Activated naive CD8-positive, alpha-beta T cell treated with anti-CD3 and anti-CD28 coated beads for 36 hours (primary cell): Measurements from ENCODE around the gene FCRL5. TPM values are rescaled to one million over a fixed set of nuclear protein-coding genes. Genes with fewer than 3 reads are reported as not detected.

Experiments used
- DNase-seq: peaks from one replicate; pipeline ENCODE4 v3.0.0; 2021
- H3K27ac Mint-ChIP-seq: one replicate; pipeline ENCODE4 v1.8.0; 2022; ENCODE audit warnings: mild to moderate bottlenecking, moderate library complexity, mixed read lengths
- H3K27me3 Mint-ChIP-seq: one replicate; pipeline ENCODE4 v1.8.0; 2022; ENCODE audit warnings: mild to moderate bottlenecking, mixed read lengths
- H3K36me3 Mint-ChIP-seq: one replicate; pipeline ENCODE4 v1.8.0; 2021; ENCODE audit warnings: mild to moderate bottlenecking, mixed read lengths
- H3K4me1 Mint-ChIP-seq: one replicate; pipeline ENCODE4 v1.8.0; 2021; ENCODE audit warnings: mixed read lengths
- H3K4me3 Mint-ChIP-seq: one replicate; pipeline ENCODE4 v1.8.0; 2022; ENCODE audit warnings: mild to moderate bottlenecking, moderate library complexity, mixed read lengths
- H3K9me3 Mint-ChIP-seq: one replicate; pipeline ENCODE4 v1.8.0; 2022; ENCODE audit warnings: mixed read lengths
- total RNA-seq, 2 experiments: library from RNA; stranded (reverse); gene quantifications; one replicate each; pipeline ENCODE4 v1.2.3, GENCODE V29; 2021

FCRL5 gene
- under 1 TPM; 0.31 to 0.32 TPM for total RNA-seq

DNA sequence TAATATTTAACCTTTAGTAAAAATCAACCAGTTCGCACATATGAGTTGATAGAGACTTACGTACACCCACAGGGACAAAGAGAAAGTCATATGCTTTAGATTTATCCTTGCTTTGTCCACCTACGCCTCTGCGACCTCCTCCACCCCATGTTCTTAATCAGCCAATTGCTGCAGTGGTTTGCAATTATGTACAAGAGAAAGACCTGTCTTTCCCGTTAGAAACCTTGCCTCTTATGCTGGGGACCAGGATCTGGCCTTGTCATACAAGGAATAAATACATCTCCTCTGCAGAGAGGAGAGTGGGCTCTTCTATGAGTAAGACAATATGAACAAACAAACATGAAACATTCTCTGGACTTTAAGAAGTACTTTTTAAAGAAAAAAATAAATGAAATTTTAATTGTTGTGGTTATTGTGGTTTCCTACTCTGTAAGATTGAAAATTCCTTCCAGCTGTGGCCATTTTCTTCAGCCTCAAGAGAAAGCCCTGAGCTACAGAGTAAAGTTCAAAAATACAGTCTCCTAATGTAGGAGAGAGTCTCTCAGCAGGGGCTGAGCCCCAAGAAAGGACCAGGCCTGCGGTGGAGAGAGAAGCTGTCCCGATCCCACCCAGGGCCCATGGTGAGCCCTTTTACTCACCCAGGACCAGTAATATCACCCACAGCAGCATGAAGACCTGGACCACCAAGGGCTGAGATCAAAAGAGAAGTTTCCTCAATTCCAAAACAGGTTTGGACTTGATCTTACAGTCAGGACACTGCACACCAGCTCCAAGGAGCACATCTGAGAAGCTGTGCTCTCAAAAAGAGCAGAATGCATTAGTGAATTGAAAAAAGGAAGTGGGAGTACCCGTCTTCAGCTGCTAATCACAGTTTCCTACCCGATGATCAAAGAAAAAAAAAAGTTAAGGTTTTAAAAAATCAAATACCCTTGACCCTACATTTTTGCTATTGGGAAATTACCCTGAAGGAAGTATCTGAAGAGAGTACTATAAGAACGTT, at the start of gene FCRL5:
Gene FCRL5 (minus strand): TSS at position 822 of the 1,000 bp plus-strand sequence. CDS start 153 bp downstream, at position 669.
- peak within 1 kb of the TSS; percentile 8 for H3K27ac Mint-ChIP-seq
- H3K4me1 Mint-ChIP-seq, result peaks cover 7% of the 10 kb centered on the region
- H3K36me3 Mint-ChIP-seq, result no peaks in the 10 kb centered on the region
- no peaks in the 10 kb centered on the region for H3K9me3 Mint-ChIP-seq
- H3K4me3 Mint-ChIP-seq, result peak within 1 kb of the TSS; percentile 2
- no peak for DNase-seq
- H3K27me3 Mint-ChIP-seq, result peaks cover 6% of the 10 kb centered on the region

DNA sequence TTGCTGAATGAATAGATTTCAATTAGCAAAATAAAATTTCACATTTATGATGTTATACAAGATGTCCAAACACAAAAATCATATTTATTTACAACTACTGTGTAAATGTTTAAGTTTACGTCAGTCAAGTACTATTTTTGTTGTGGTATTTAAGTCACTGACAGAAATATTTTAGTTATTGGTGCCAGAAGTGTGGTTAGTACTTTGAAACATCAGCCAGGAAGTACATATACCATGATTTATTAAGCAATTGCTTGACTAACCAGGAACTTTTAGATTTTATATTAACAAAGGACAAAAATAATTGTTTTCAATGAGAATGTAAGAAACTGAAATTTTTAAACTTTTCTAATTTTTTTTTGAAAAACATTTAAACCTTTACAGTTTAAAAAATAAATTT, 47.9 kb upstream of the FCRL5 start:
- no peak for DNase-seq
- H3K27ac Mint-ChIP-seq, result no peak overlapping the region
- H3K4me3 Mint-ChIP-seq, result no peak overlapping the region
- H3K9me3 Mint-ChIP-seq, result no peaks in the 10 kb centered on the region
- H3K27me3 Mint-ChIP-seq, result peaks cover 16% of the 10 kb centered on the region
- H3K36me3 Mint-ChIP-seq, result no peaks in the 10 kb centered on the region
- peaks cover 15% of the 10 kb centered on the region for H3K4me1 Mint-ChIP-seq

DNA sequence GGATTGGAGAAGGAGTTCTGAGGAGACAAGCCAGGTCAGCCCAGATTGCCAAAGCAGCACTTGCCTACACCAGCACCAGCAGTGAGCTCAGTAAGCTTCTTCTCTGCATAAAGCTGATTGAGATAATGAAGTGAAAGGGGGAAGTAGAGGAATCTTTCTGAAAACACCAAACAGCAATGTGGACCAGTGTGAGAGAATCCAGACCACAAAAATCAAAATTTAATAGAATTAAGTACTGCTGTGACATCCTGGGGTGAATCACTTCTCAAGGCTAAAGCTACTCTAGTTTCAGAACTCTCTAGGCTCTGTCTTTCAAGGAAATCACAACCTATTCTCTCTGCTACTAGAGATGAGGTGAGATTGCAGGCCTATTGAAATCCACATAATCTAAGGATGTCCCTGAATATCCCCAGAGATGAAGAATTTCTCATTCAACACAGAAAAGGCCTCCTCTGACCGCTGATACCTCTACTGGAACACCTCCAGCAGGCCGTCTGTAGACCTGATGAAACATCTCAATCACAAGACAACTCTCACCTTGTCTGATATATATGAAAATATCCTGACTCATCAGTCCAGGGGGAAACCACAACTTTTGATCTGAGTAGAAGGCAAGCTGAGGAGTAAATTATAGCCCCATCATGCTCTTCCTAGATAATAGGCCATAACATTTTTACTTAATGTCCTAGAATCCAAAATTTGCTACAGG, 45.8 kb upstream of the FCRL5 start, which contains the start of gene FCRL4:
Gene FCRL4 (minus strand): TSS at position 127 of the 709 bp plus-strand sequence. CDS start 141 bp downstream, outside the sequence.
- H3K36me3 Mint-ChIP-seq, result no peaks in the 10 kb centered on the region
- no peak within 1 kb of the TSS for H3K4me3 Mint-ChIP-seq
- H3K27ac Mint-ChIP-seq, result peak within 1 kb of the TSS; percentile 29
- peaks cover 15% of the 10 kb centered on the region for H3K4me1 Mint-ChIP-seq
- H3K27me3 Mint-ChIP-seq, result peaks cover 12% of the 10 kb centered on the region
- H3K9me3 Mint-ChIP-seq, result no peaks in the 10 kb centered on the region
- no peak for DNase-seq

DNA sequence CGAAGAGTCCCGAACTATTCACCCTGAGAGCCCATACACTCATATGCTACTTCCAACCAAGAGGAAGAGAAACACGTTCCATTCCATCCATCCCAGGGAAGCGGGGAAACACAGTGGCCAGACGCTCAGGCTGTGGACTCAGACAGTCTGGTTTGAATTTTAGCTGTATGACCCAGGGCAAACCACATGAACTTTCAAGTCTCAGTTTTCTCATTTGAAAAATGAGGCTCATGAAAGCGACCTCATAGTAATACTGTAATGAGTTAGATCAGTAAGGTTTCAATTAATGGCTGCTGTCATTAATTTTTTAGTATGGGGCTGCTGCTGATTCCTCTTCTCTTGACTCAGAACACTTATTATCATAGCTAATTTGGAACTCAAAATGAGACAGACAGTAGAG, 44.1 kb upstream of the FCRL5 start:
- DNase-seq, result no peak
- Mint-ChIP-seq H3K36me3 (peaks cover 2% of the 10 kb centered on the region), H3K4me3 (no peak overlapping the region), H3K27me3 (peaks cover 8% of the 10 kb centered on the region), H3K27ac (no peak overlapping the region), H3K9me3 (no peaks in the 10 kb centered on the region), H3K4me1 (peaks cover 15% of the 10 kb centered on the region)

DNA sequence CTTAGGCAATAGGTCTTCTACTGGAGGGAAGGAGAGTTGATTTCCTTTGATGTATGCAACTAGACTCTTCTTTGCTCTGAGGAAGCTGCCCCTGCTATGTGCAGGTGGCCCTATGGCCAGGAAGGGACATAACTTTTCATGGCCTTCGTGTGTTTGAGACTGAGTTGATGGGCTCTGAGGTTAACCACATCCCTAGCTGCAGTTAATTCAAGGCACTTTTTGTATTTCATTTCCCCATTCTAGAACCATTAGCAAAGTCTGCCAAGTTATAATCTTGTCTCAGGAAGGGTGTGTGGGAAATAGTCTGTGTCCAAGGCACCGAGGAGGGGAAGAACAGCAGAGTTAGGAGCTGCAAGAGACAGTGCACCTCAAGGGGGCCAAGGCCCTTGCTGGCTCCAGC, 43.0 kb upstream of the FCRL5 start:
- DNase-seq, result no peak
- Mint-ChIP-seq H3K27me3 (peaks cover 5% of the 10 kb centered on the region), H3K36me3 (peaks cover 2% of the 10 kb centered on the region), H3K9me3 (no peaks in the 10 kb centered on the region), H3K4me1 (peaks cover 15% of the 10 kb centered on the region), H3K4me3 (no peak overlapping the region), H3K27ac (no peak overlapping the region)

DNA sequence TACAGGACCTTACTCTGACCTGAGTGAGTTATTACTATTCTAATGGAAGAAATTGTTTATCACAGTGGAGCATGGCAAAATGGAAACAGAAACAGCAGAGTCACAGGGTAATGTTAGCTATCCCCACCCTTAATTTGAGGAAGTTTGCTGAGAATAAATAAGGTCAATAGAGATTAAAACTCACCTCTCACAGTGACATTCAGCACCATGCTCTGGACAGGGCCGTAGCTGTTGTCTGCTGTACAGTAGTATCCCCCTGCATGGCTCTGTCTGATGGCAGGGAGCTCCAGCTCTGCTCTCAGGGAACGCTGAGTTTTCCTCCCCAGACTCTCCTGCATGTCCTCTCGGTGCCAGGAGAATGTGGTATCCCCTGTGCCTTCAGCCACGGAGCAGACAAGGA, 33.7 kb upstream of the FCRL5 start:
- Mint-ChIP-seq H3K9me3 (no peaks in the 10 kb centered on the region), H3K36me3 (no peaks in the 10 kb centered on the region), H3K27ac (no peak overlapping the region), H3K27me3 (peaks cover 33% of the 10 kb centered on the region), H3K4me3 (no peak overlapping the region), H3K4me1 (no peaks in the 10 kb centered on the region)
- no peak for DNase-seq

DNA sequence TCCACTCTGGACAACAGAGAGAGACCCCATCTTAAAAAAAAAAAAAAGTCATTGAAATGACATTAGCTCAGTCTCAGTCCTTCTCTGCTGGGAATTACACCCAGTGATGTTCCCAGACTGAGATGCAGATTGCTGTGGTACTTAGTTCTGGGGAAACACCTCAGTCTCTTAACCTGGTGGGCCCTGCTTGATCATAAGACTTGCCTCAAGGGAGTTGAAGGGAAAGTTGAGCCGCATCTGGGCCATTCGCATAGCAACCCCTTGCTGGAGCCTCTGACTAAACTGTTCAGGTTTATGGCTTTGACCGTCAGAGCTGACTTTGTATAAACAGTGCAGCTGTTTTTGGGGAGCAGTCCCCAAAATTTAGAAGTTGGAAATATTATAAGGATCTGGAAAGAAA, 32.2 kb upstream of the FCRL5 start:
- Mint-ChIP-seq H3K9me3 (no peaks in the 10 kb centered on the region), H3K4me3 (no peak overlapping the region)

DNA sequence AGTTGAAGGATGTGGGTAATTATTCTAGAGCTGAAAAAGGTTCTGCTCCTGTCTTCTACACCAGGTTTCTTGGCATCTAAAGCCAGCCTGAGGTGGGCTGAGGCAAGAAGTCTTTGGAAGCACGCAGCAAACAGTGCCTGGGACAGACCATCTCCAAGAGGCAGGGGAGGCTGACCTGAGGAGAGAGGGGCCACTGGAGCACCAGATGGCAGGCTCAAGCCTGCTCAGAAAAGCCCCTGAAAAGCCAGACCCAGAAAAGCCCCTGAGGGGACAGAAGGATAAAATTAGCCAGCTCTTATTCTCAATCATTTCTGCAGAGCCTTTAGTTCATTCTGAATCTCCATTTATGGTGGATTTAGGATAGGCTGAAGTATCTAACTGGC, 28.5 kb upstream of the FCRL5 start:
- H3K36me3 Mint-ChIP-seq, result no peaks in the 10 kb centered on the region
- no peaks in the 10 kb centered on the region for H3K9me3 Mint-ChIP-seq
- no peak overlapping the region for H3K27ac Mint-ChIP-seq

More for the DNA sequence above, 32.2 kb upstream of the FCRL5 start:
- Mint-ChIP-seq H3K27ac (no peak overlapping the region), H3K27me3 (peaks cover 29% of the 10 kb centered on the region), H3K36me3 (no peaks in the 10 kb centered on the region), H3K4me1 (no peaks in the 10 kb centered on the region)
- DNase-seq, result no peak

DNA sequence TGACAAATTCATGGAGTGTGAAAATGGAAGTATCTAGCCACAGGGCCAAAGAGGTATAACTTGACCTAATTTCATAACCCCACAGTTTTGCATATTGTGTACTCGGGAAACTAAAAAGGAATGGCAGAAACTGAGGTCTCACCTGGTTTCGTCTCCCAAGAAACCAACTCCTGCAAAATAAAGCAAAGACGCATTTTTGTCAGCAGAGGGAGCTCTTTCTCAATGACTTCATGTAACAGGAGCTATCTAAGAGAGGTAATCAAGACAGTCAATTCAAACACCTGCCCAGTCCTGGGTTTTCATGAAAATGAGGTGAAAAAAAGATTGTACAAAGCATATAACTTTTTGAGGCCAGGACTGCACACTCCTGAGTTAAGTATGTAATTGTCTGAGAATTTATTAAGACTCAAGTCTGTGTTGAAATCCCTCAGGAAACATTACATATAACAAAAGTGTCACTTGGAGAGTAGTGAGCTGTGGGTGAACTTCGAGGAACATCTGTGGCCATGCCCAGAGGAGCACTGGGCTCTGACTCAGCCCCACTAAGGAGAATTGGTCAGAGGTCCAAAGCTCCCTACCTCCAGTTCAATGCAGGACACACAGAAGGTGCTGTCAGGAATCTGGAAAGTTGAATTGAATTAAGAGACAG, 28.0 kb upstream of the FCRL5 start:
- Mint-ChIP-seq H3K4me1 (no peaks in the 10 kb centered on the region), H3K36me3 (no peaks in the 10 kb centered on the region), H3K27ac (no peak overlapping the region), H3K9me3 (no peaks in the 10 kb centered on the region), H3K27me3 (peaks cover 16% of the 10 kb centered on the region), H3K4me3 (no peak overlapping the region)
- no peak for DNase-seq

More for the DNA sequence above, 28.5 kb upstream of the FCRL5 start:
- Mint-ChIP-seq H3K27me3 (peaks cover 18% of the 10 kb centered on the region), H3K4me3 (no peak overlapping the region), H3K4me1 (no peaks in the 10 kb centered on the region)
- DNase-seq, result no peak

DNA sequence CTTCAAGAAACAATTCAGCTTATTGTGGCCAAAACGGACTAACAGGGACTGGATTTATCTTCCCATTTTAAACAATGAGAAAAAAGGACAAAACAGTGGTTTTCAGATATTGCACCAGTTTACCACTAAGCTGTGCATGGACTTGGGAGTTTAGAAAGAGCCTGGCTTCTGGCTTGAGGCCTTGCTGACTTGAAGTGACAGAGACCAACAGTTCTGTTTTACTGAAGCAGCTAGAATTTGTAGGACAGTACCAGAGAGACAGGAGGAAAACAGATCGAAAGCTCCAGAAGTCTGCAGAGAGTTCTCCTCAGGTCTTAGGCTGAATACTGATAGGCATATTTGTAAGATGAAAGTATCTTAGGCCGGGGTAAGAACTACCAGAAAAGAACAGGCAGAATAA, 25.1 kb upstream of the FCRL5 start:
- no peak for DNase-seq
- H3K27ac Mint-ChIP-seq, result no peak overlapping the region
- no peaks in the 10 kb centered on the region for H3K4me1 Mint-ChIP-seq
- H3K27me3 Mint-ChIP-seq, result peaks cover 6% of the 10 kb centered on the region
- no peaks in the 10 kb centered on the region for H3K9me3 Mint-ChIP-seq
- H3K36me3 Mint-ChIP-seq, result no peaks in the 10 kb centered on the region
- H3K4me3 Mint-ChIP-seq, result no peak overlapping the region

DNA sequence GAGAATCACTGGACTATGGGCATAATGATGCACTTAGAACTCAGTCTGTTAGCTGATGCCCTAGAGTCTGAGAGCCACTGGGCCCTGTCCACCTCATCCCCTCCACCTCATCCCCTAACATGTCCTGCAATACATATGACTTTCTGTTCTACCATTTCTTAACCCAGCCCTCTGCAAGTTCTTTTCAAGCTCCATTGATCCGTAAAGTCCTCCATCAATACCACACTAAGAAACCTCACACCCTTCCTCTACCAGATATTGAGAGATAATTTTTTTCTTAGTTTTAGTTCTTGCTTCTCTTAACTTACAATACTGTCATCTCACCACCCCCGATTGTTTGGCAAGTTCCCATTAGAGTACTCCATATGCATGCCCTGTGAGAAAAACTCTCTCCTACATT, 23.4 kb upstream of the FCRL5 start:
- H3K4me1 Mint-ChIP-seq, result no peaks in the 10 kb centered on the region
- H3K36me3 Mint-ChIP-seq, result no peaks in the 10 kb centered on the region
- no peak overlapping the region for H3K27ac Mint-ChIP-seq
- no peaks in the 10 kb centered on the region for H3K9me3 Mint-ChIP-seq
- DNase-seq, result no peak
- no peak overlapping the region for H3K4me3 Mint-ChIP-seq
- no peaks in the 10 kb centered on the region for H3K27me3 Mint-ChIP-seq

DNA sequence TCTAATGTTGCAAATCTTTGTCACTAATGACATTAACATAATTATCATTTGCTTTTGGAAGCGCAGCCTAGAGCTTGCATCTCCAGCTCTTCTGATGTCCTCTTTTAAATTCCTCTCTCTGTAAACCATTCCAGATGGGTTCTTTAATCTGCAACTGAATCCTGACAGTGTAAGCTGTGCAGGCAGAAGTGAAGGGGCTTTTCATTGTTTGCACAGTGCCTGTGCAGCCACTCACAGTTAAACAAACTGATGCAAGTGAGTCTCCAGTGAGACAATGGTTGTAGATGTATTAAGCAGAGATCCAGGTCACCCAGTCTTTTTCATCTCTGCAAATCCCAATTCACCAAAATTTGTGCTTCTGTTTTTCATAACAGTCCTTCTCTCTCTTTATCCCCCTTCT, 22.5 kb upstream of the FCRL5 start:
- H3K4me1 Mint-ChIP-seq, result no peaks in the 10 kb centered on the region
- no peaks in the 10 kb centered on the region for H3K9me3 Mint-ChIP-seq
- H3K36me3 Mint-ChIP-seq, result no peaks in the 10 kb centered on the region
- H3K27ac Mint-ChIP-seq, result no peak overlapping the region
- H3K4me3 Mint-ChIP-seq, result no peak overlapping the region
- DNase-seq, result no peak
- no peaks in the 10 kb centered on the region for H3K27me3 Mint-ChIP-seq

DNA sequence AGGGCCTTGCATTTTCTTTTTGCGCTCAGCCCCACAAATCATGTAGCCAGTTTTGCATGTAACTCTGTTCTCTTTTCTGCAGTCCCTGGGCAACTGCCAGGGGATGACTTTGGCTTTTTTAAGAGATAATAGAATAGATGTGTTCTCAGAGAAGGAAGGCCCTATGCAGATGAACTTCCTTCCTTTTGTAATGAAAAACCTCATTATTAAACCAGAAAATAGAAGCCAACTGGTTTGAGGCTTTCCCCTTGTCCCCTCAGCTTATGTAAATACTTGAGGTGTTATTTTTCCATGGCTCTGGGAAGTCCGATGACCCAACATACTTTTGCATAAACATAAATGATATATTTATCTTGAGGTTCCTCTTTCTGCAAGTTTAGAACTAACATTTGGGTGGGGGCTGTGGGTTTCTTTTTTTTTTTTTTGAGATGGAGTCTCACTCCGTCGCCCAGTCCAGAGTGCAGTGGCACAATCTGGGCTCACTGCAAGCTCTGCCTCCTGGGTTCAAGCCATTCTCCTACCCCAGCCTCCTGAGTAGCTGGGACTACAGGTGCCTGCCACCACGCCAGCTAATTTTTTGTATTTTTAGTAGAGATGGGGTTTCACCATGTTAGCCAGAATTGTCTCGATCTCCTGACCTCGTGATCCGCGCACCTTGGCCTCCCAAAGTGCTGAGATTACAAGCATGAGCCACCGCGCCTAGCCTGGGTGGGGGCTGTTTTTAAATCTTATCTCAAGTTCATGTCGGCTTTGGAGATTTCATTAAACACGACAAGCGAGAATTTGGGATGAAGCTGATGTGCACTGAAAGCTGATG, 14.4 kb upstream of the FCRL5 start:
- Mint-ChIP-seq H3K36me3 (no peaks in the 10 kb centered on the region), H3K9me3 (no peaks in the 10 kb centered on the region), H3K4me1 (no peaks in the 10 kb centered on the region), H3K4me3 (no peak overlapping the region), H3K27me3 (peaks cover 14% of the 10 kb centered on the region), H3K27ac (no peak overlapping the region)
- DNase-seq, result no peak

DNA sequence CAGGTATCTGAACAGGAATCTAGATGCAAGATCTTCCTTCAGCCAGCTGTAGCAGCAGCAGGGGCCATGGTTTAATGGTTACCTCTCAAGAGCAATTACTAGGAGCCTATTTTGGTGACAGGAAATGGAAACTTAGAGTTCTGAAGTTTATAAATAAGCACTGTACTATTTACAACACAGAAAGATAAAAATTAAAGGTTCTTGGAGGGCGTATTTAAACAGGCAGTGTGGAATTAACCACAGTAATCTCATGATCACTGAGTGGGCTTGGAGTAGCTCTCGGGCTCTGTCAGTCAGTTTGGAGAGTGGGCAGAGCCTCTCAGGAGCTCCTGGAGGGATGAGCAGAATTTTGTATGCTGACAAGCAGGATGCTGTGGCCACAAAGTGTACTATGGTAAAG, 10.2 kb upstream of the FCRL5 start:
- Mint-ChIP-seq H3K27ac (peak overlapping the region; percentile 4), H3K36me3 (no peaks in the 10 kb centered on the region), H3K4me1 (no peaks in the 10 kb centered on the region), H3K9me3 (no peaks in the 10 kb centered on the region), H3K4me3 (no peak overlapping the region), H3K27me3 (peaks cover 9% of the 10 kb centered on the region)
- no peak for DNase-seq
